Neural cell (in vitro differentiated cells): ENCODE results near the gene SSC5D. TPM values are rescaled to one million over a fixed set of nuclear protein-coding genes. Genes with fewer than 3 reads are reported as not detected.

Source experiments
- H2AFZ ChIP-seq: fragments of 200-600, 300-800 bp; sonication (generic), shearing (Covaris generic); 2 replicates; pipeline ENCODE4 v1.6.0; 2014; ENCODE audit warnings: low read depth, mild to moderate bottlenecking, antibody characterized with exemption, low read length, moderate library complexity
- H3F3A ChIP-seq: fragments of 200-600 bp; shearing (Covaris generic); 2 replicates; pipeline ENCODE4 v1.6.1; 2016; ENCODE audit warnings: mild to moderate bottlenecking, moderate library complexity, mixed read lengths, antibody characterized with exemption, low read length; ENCODE audit not compliant: insufficient read depth, poor library complexity, severe bottlenecking
- H3K27ac ChIP-seq: fragments of 200-600, 300-800 bp; sonication (generic), shearing (Covaris generic); 2 replicates; pipeline ENCODE4 v1.5.1; 2014; ENCODE audit warnings: mild to moderate bottlenecking, low read length, moderate library complexity
- H3K27me3 ChIP-seq: fragments of 300-800, 200-600 bp; sonication (generic), shearing (Covaris generic); 2 replicates; pipeline ENCODE4 v1.6.0; 2014; ENCODE audit warnings: mild to moderate bottlenecking, low read depth, low read length, moderate library complexity; ENCODE audit not compliant: insufficient read depth
- H3K36me3 ChIP-seq: fragments of 300-800, 200-600 bp; sonication (generic), shearing (Covaris generic); 2 replicates; pipeline ENCODE4 v1.5.1; 2014; ENCODE audit warnings: mild to moderate bottlenecking, antibody characterized with exemption, low read length, moderate library complexity; ENCODE audit not compliant: insufficient read depth
- H3K4me2 ChIP-seq: fragments of 300-800, 200-600 bp; sonication (generic), shearing (Covaris generic); 2 replicates; pipeline ENCODE4 v1.6.0; 2014; ENCODE audit warnings: mild to moderate bottlenecking, low read length
- H3K4me3 ChIP-seq: fragments of 300-800, 200-600 bp; sonication (generic), shearing (Covaris generic); 2 replicates; pipeline ENCODE4 v1.5.1; 2014; ENCODE audit warnings: mild to moderate bottlenecking, low read length, moderate library complexity
- H3K79me2 ChIP-seq: fragments of 200-600 bp; shearing (Covaris generic); replicated peaks from 2 replicates; pipeline ENCODE4 v1.6.0; 2014; ENCODE audit warnings: mild to moderate bottlenecking, low read length, moderate library complexity; ENCODE audit not compliant: insufficient read depth
- H3K9ac ChIP-seq: fragments of 300-800, 200-600 bp; sonication (generic), shearing (Covaris generic); 2 replicates; pipeline ENCODE4 v1.6.1; 2016; ENCODE audit warnings: mild to moderate bottlenecking, low read length, mixed read lengths
- H3K9me2 ChIP-seq: fragments of 200-600 bp; shearing (Covaris generic); 2 replicates; pipeline ENCODE4 v1.6.1; 2016; ENCODE audit warnings: mild to moderate bottlenecking, low read length, mixed read lengths; ENCODE audit not compliant: insufficient read depth
- H3K9me3 ChIP-seq: fragments of 200-600, 300-800 bp; sonication (generic), shearing (Covaris generic); 2 replicates; pipeline ENCODE4 v1.6.1; 2016; ENCODE audit warnings: mild to moderate bottlenecking, mixed run types, low read length, moderate library complexity, mixed read lengths
- H4K20me1 ChIP-seq: fragments of 200-600 bp; shearing (Covaris generic); 2 replicates; pipeline ENCODE4 v1.6.1; 2016; ENCODE audit warnings: mild to moderate bottlenecking, mixed run types; ENCODE audit not compliant: insufficient read depth
- EP300 ChIP-seq: fragments of 450-650 bp; conservative IDR thresholded peaks from 2 replicates; pipeline ENCODE4 v1.6.1; 2014; ENCODE audit warnings: antibody characterized with exemption, mild to moderate bottlenecking, moderate library complexity; ENCODE audit not compliant: poor library complexity, severe bottlenecking
- EZH2 ChIP-seq: fragments of 200-600, 300-800 bp; shearing (Covaris generic), sonication (generic); IDR thresholded peaks from 2 replicates; pipeline ENCODE4 v1.6.1; 2014; ENCODE audit warnings: antibody characterized with exemption, low read length, borderline replicate concordance, mild to moderate bottlenecking; ENCODE audit not compliant: insufficient read depth, poor library complexity, severe bottlenecking
- MXI1 ChIP-seq: fragments of 450-650 bp; conservative IDR thresholded peaks from 2 replicates; pipeline ENCODE4 v1.6.1; 2014; ENCODE audit warnings: antibody characterized with exemption, mild to moderate bottlenecking; ENCODE audit not compliant: poor library complexity, severe bottlenecking
- POLR2AphosphoS5 ChIP-seq: IDR thresholded peaks from 2 replicates; pipeline ENCODE4 v1.6.1; 2012
- RAD21 ChIP-seq: fragments of 450-650 bp; conservative IDR thresholded peaks from 2 replicates; pipeline ENCODE4 v1.6.1; 2014; ENCODE audit warnings: antibody characterized with exemption, mild to moderate bottlenecking, moderate library complexity
- SMC3 ChIP-seq: fragments of 450-650 bp; conservative IDR thresholded peaks from 2 replicates; pipeline ENCODE4 v1.6.1; 2014; ENCODE audit warnings: antibody characterized with exemption, mild to moderate bottlenecking, moderate library complexity; ENCODE audit not compliant: poor library complexity
- TAF1 ChIP-seq: IDR thresholded peaks from 2 replicates; pipeline ENCODE4 v1.6.1; 2012; ENCODE audit warnings: low read depth
- polyA plus RNA-seq: library from polyadenylated mRNA; depleted of rRNA; stranded (reverse); fragments of >200 nt; gene quantifications from 2 replicates; pipeline ENCODE4 v1.2.3, GENCODE V29; 2014
- TF ChIP-seq, protein P1 (sequence below): IDR thresholded peaks from 2 replicates; pipeline ENCODE4 v1.6.1; 2012; ENCODE audit warnings: borderline replicate concordance
- TF ChIP-seq, protein P2 (sequence below): fragments of 450-650 bp; IDR thresholded peaks from 2 replicates; pipeline ENCODE4 v1.5.1; 2014; ENCODE audit warnings: antibody characterized with exemption, mild to moderate bottlenecking, moderate library complexity; ENCODE audit not compliant: poor library complexity, severe bottlenecking

SSC5D gene
- polyA plus RNA-seq, 1 donor from 2014 or later = 0.45 TPM

- H3K27me3 ChIP-seq = no peaks in the 10 kb centered on the region
- no peaks in the 10 kb centered on the region for H3K9me3 ChIP-seq
- no peak overlapping the region for H2AFZ ChIP-seq
- no peak overlapping the region for H3K4me3 ChIP-seq
- peaks cover 5% of the 10 kb centered on the region for H3K79me2 ChIP-seq
- no peak overlapping the region for H3K9ac ChIP-seq
- no peak overlapping the region for H3K4me2 ChIP-seq
- H3K36me3 ChIP-seq = no peaks in the 10 kb centered on the region
- no peaks in the 10 kb centered on the region for H3K9me2 ChIP-seq
- TF ChIP-seq TAF1 (no peak), MXI1 (no peak), EZH2 (no peak), RAD21 (no peak), SMC3 (no peak), EP300 (no peak), POLR2AphosphoS5 (no peak)
- TF ChIP-seq, protein P1, sequence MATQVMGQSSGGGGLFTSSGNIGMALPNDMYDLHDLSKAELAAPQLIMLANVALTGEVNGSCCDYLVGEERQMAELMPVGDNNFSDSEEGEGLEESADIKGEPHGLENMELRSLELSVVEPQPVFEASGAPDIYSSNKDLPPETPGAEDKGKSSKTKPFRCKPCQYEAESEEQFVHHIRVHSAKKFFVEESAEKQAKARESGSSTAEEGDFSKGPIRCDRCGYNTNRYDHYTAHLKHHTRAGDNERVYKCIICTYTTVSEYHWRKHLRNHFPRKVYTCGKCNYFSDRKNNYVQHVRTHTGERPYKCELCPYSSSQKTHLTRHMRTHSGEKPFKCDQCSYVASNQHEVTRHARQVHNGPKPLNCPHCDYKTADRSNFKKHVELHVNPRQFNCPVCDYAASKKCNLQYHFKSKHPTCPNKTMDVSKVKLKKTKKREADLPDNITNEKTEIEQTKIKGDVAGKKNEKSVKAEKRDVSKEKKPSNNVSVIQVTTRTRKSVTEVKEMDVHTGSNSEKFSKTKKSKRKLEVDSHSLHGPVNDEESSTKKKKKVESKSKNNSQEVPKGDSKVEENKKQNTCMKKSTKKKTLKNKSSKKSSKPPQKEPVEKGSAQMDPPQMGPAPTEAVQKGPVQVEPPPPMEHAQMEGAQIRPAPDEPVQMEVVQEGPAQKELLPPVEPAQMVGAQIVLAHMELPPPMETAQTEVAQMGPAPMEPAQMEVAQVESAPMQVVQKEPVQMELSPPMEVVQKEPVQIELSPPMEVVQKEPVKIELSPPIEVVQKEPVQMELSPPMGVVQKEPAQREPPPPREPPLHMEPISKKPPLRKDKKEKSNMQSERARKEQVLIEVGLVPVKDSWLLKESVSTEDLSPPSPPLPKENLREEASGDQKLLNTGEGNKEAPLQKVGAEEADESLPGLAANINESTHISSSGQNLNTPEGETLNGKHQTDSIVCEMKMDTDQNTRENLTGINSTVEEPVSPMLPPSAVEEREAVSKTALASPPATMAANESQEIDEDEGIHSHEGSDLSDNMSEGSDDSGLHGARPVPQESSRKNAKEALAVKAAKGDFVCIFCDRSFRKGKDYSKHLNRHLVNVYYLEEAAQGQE = no peak
- TF ChIP-seq, protein P2, sequence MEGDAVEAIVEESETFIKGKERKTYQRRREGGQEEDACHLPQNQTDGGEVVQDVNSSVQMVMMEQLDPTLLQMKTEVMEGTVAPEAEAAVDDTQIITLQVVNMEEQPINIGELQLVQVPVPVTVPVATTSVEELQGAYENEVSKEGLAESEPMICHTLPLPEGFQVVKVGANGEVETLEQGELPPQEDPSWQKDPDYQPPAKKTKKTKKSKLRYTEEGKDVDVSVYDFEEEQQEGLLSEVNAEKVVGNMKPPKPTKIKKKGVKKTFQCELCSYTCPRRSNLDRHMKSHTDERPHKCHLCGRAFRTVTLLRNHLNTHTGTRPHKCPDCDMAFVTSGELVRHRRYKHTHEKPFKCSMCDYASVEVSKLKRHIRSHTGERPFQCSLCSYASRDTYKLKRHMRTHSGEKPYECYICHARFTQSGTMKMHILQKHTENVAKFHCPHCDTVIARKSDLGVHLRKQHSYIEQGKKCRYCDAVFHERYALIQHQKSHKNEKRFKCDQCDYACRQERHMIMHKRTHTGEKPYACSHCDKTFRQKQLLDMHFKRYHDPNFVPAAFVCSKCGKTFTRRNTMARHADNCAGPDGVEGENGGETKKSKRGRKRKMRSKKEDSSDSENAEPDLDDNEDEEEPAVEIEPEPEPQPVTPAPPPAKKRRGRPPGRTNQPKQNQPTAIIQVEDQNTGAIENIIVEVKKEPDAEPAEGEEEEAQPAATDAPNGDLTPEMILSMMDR = no peak
- H3K27ac ChIP-seq = no peak overlapping the region
- no peaks in the 10 kb centered on the region for H3F3A ChIP-seq
- no peaks in the 10 kb centered on the region for H4K20me1 ChIP-seq
These were observed 2.5 kb downstream of the SSC5D start for GRCh38 chr19:55490478-55491432.

GRCh38 chr19:55491546-55492360 lies 3.5 kb downstream of the SSC5D start:
- no peaks in the 10 kb centered on the region for H4K20me1 ChIP-seq
- no peaks in the 10 kb centered on the region for H3K36me3 ChIP-seq
- H3K27me3 ChIP-seq = no peaks in the 10 kb centered on the region
- no peaks in the 10 kb centered on the region for H3K9me3 ChIP-seq
- no peak overlapping the region for H3K27ac ChIP-seq
- TF ChIP-seq, protein P1 = no peak
- TF ChIP-seq TAF1 (no peak), MXI1 (no peak), POLR2AphosphoS5 (no peak), EZH2 (no peak), SMC3 (no peak), RAD21 (no peak)
- TF ChIP-seq, protein P2 = no peak
- H3F3A ChIP-seq = no peaks in the 10 kb centered on the region
- H3K4me2 ChIP-seq = no peak overlapping the region
- no peaks in the 10 kb centered on the region for H3K9me2 ChIP-seq
- no peaks in the 10 kb centered on the region for H3K79me2 ChIP-seq
- H3K4me3 ChIP-seq = no peak overlapping the region
- H2AFZ ChIP-seq = no peak overlapping the region
- H3K9ac ChIP-seq = no peak overlapping the region
